ENCODE data around the gene TCEAL9. TPM values are rescaled to one million over a fixed set of nuclear protein-coding genes. Genes with fewer than 3 reads are reported as not detected.
"Not testable (repeated sequence)": the region's sequence is repeated elsewhere in the genome, so short reads cannot be mapped to it uniquely, and the experiment has no call there.

Gene TCEAL9
- total and polyA plus RNA-seq, 2 of the 8 experiments (the other 6 are each of a cell fraction or from before 2014, with no cell fraction given), result 22.2 to 36.8 TPM

- H2BK20ac ChIP-seq (ENCODE audit: low read length); H3K27me3 ChIP-seq (replicated peaks in 1 of 4; ENCODE audit: control insufficient read depth in 3 of 4, extremely low read depth in 1 of 4, insufficient read depth in 3 of 4, low read length in 3 of 4); FAIRE-seq; H3K4me2 ChIP-seq (ENCODE audit: insufficient read depth in 1 of 2, low read depth in 2 of 2, low read length in 2 of 2); H3K4me1 ChIP-seq (replicated peaks in 1 of 4; ENCODE audit: control insufficient read depth in 3 of 4, insufficient read depth in 4 of 4, low read length in 3 of 4); H2AFZ ChIP-seq (ENCODE audit: low read length); H4K5ac ChIP-seq (ENCODE audit: insufficient read length, low read depth, low read length); H2AK5ac ChIP-seq (ENCODE audit: low read depth, low read length); H2BK15ac ChIP-seq (ENCODE audit: low read length); H2BK5ac ChIP-seq (ENCODE audit: low read depth, low read length); H3K27ac ChIP-seq (ENCODE audit: low read depth, low read length); H3K79me2 ChIP-seq (ENCODE audit: control insufficient read depth in 1 of 2, insufficient read depth in 2 of 2, low read length in 2 of 2); H3K14ac ChIP-seq (ENCODE audit: insufficient read length); H4K20me1 ChIP-seq (replicated peaks in 1 of 2; ENCODE audit: control insufficient read depth in 1 of 2, insufficient read depth in 2 of 2, low read length in 2 of 2); H3K23ac ChIP-seq (ENCODE audit: insufficient read length); H3K23me2 ChIP-seq (ENCODE audit: low read depth, low read length); H3K9ac ChIP-seq (replicated peaks in 1 of 4; ENCODE audit: extremely low read depth in 1 of 4, low read depth in 3 of 4, low read length in 3 of 4); H3K9me3 ChIP-seq (ENCODE audit: insufficient read depth in 2 of 2, low read depth in 1 of 2, low read length in 1 of 2); H3K79me1 ChIP-seq (ENCODE audit: low read depth, low read length); H3K4ac ChIP-seq (replicated peaks; ENCODE audit: insufficient read length, low read depth, low read length); POLR2A ChIA-PET (ENCODE audit: partially characterized antibody); CTCF ChIA-PET (ENCODE audit: partially characterized antibody); H3K36me3 ChIP-seq (ENCODE audit: control insufficient read depth in 2 of 4, insufficient read depth in 4 of 4, low read length in 3 of 4); H3K56ac ChIP-seq (replicated peaks; ENCODE audit: insufficient read length, low read depth, low read length); H2BK12ac ChIP-seq (ENCODE audit: low read depth, low read length); DNase-seq (ENCODE audit: low read depth in 1 of 2, low spot score in 2 of 2); H3K4me3 ChIP-seq (ENCODE audit: extremely low read depth in 1 of 4, insufficient read depth in 2 of 4, low read depth in 3 of 4, low read length in 4 of 4); H2BK120ac ChIP-seq (replicated peaks; ENCODE audit: low read depth, low read length); H4K91ac ChIP-seq (replicated peaks; ENCODE audit: insufficient read length, low read length); H4K8ac ChIP-seq (ENCODE audit: extremely low read depth, insufficient read depth, low read length); H3K18ac ChIP-seq (ENCODE audit: extremely low read depth, low read length): not testable (repeated sequence)
- 71% methylated on average over 3 of the region's 3 CpGs; no CpG with 5 or more reads in 1 of the 2 experiments for WGBS, 2 experiments (ENCODE audit: extremely low coverage in 1 of 2, insufficient coverage in 1 of 2, insufficient read length in 1 of 2, insufficient replicate concordance in 2 of 2, low coverage in 1 of 2, low lambda C conversion rate in 2 of 2, missing lambda C conversion rate in 1 of 2)
Observed at GRCh38 chrX:103359605-103360004, 3.3 kb downstream of the TCEAL9 start.
